K562 (cell line): Measurements from ENCODE around the gene PRKAR1B. TPM values are rescaled to one million over a fixed set of nuclear protein-coding genes. Genes with fewer than 3 reads are reported as not detected.

Experiments used
- ATAC-seq: fragments of 200-7000 bp; cut with Tn5 transposase; 3 replicates; pipeline ENCODE4 v1.9.1; 2020; ENCODE audit warnings: moderate library complexity
- BruUV-seq: library from RNA; stranded (reverse); fragments of 400-500 nt; replicated peaks from 2 replicates; lab custom pipeline; 2021; lab: Mats Ljungman, UMichigan
- CTCF ChIA-PET: fragments of 300-600 bp; formaldehyde crosslinking; extraction: SDS; loops from one replicate; lab custom pipeline; 2021; ENCODE audit warnings: low intra/inter-chr PET ratio; lab: Yijun Ruan, JAX
- POLR2A ChIA-PET: fragments of 300-600, 350-650 bp; sonication (Branson Sonifier 250); formaldehyde crosslinking; extraction: SDS; loops from one replicate; lab custom pipeline; 2021; ENCODE audit warnings: antibody characterized with exemption, inconsistent platforms; lab: Yijun Ruan, JAX
- DNase-seq, 4 experiments: peaks; one replicate each; pipeline versions ENCODE4 v3.0.0 to v3.0.0-alpha.2; 2011 to 2018; ENCODE audit warnings: low spot score in 3 of 4, mixed read lengths in 3 of 4; ENCODE audit errors: extremely low read depth in 1 of 4
- FAIRE-seq: peaks from 2 replicates; lab custom pipeline; 2011; peaks lifted over from hg19 to GRCh38; lab: Jason Lieb, UNC
- H2AFZ ChIP-seq: 2 replicates; pipeline ENCODE4 v1.6.0; 2011; ENCODE audit warnings: low read depth, low read length, control low read depth, inconsistent platforms
- H3K27ac ChIP-seq: fragments of 200-600 bp; 3 replicates; pipeline ENCODE4 v1.8.0; 2011; ENCODE audit warnings: low read depth, mild to moderate bottlenecking, control low read depth, inconsistent platforms, low read length, moderate library complexity, mixed read lengths; ENCODE audit errors: extremely low read depth
- H3K27me3 ChIP-seq, 2 experiments: fragments of 300-600 bp in 1 of 2; 2 replicates in 1 of 2; 3 replicates in 1 of 2; pipeline versions ENCODE4 v1.6.0 to v1.8.0; 2011; ENCODE audit warnings: inconsistent platforms in 2 of 2, low read length in 2 of 2, mild to moderate bottlenecking in 1 of 2, mixed read lengths in 1 of 2, moderate library complexity in 1 of 2; ENCODE audit not compliant: control insufficient read depth in 2 of 2, insufficient read depth in 2 of 2
- H3K36me3 ChIP-seq: fragments of 300-600 bp; 3 replicates; pipeline ENCODE4 v1.8.0; 2011; ENCODE audit warnings: mild to moderate bottlenecking, low read length, inconsistent platforms; ENCODE audit not compliant: control insufficient read depth, insufficient read depth
- H3K4me1 ChIP-seq, 2 experiments: fragments of 200-600 bp in 1 of 2; replicated peaks in 1 of 2; 2 replicates in 1 of 2; 3 replicates in 1 of 2; pipeline versions ENCODE4 v1.5.1 to v1.8.0; 2011; ENCODE audit warnings: inconsistent platforms in 2 of 2, low read length in 2 of 2, mild to moderate bottlenecking in 1 of 2, mixed read lengths in 1 of 2, moderate library complexity in 1 of 2; ENCODE audit not compliant: control insufficient read depth in 2 of 2, insufficient read depth in 2 of 2
- H3K4me2 ChIP-seq: 2 replicates; pipeline ENCODE4 v1.6.1; 2011; ENCODE audit warnings: low read length, control low read depth, inconsistent platforms, mixed read lengths; ENCODE audit not compliant: insufficient read depth
- H3K4me3 ChIP-seq: fragments of 200-600 bp; sonication (generic), shearing (Covaris generic); 2 replicates; pipeline ENCODE4 v1.5.1; 2016; ENCODE audit warnings: control low read depth, inconsistent platforms
- H3K79me2 ChIP-seq: fragments of 200-600 bp; 3 replicates; pipeline ENCODE4 v1.8.0; 2011; ENCODE audit warnings: low read length, inconsistent platforms; ENCODE audit not compliant: control insufficient read depth, insufficient read depth
- H3K9ac ChIP-seq, 2 experiments: 2 replicates each; pipeline versions ENCODE4 v1.6.0 to v1.6.1; 2011; ENCODE audit warnings: low read depth in 2 of 2, low read length in 2 of 2, control low read depth in 1 of 2, inconsistent platforms in 1 of 2, mild to moderate bottlenecking in 1 of 2, mixed read lengths in 1 of 2; ENCODE audit not compliant: insufficient read depth in 1 of 2
- H3K9me1 ChIP-seq: one replicate; pipeline ENCODE4 v1.6.0; 2011; ENCODE audit warnings: inconsistent platforms, mild to moderate bottlenecking, low read length, moderate library complexity; ENCODE audit not compliant: control insufficient read depth, insufficient read depth
- H3K9me3 ChIP-seq: replicated peaks from 2 replicates; pipeline ENCODE4 v1.5.1; 2011; ENCODE audit warnings: low read depth, low read length, inconsistent platforms; ENCODE audit not compliant: control insufficient read depth, insufficient read depth
- H4K20me1 ChIP-seq: replicated peaks from 2 replicates; pipeline ENCODE4 v1.6.1; 2011; ENCODE audit warnings: low read length, inconsistent platforms, mixed read lengths; ENCODE audit not compliant: control insufficient read depth, insufficient read depth
- CHCHD3 ChIP-seq: fragments of 250-450 bp; sonication (Bioruptor Pico); IDR thresholded peaks from 2 replicates; pipeline ENCODE4 v2.1.2; 2022; ENCODE audit warnings: mild to moderate bottlenecking
- FIP1L1 ChIP-seq: fragments of 200-400 bp; formaldehyde crosslinking; IDR thresholded peaks from 2 replicates; pipeline ENCODE4 v1.6.1; 2018; ENCODE audit warnings: mild to moderate bottlenecking, low read depth, low read length; ENCODE audit not compliant: poor library complexity, severe bottlenecking
- FOXJ3 ChIP-seq: sonication (generic); formaldehyde crosslinking; IDR thresholded peaks from 2 replicates; pipeline ENCODE4 v1.4.0; 2020; ENCODE audit warnings: mild to moderate bottlenecking, missing genetic modification reagents
- ILF3 ChIP-seq: fragments of 450-650 bp; IDR thresholded peaks from 2 replicates; pipeline ENCODE4 v1.6.1; 2018; ENCODE audit warnings: antibody characterized with exemption, mild to moderate bottlenecking, moderate library complexity, borderline replicate concordance
- NCOA2 ChIP-seq, 2 experiments: fragments of 450-650 bp; IDR thresholded peaks; 2 replicates each; pipeline ENCODE4 v1.6.1; 2018; ENCODE audit warnings: mild to moderate bottlenecking in 2 of 2, moderate library complexity in 1 of 2; ENCODE audit not compliant: partially characterized antibody in 2 of 2
- NFATC3 ChIP-seq: fragments of 450-650 bp; IDR thresholded peaks from 2 replicates; pipeline ENCODE4 v1.6.1; 2017; ENCODE audit warnings: mild to moderate bottlenecking
- NFE2 ChIP-seq: IDR thresholded peaks from 2 replicates; pipeline ENCODE4 v1.6.1; 2014; ENCODE audit warnings: antibody characterized with exemption, low read depth
- SIN3A ChIP-seq, 2 experiments: fragments of 150-350 bp in 1 of 2; IDR thresholded peaks; 2 replicates each; pipeline ENCODE4 v1.6.1; 2011 to 2016; ENCODE audit warnings: borderline replicate concordance in 2 of 2, low read depth in 2 of 2, low read length in 2 of 2, mild to moderate bottlenecking in 2 of 2, moderate library complexity in 2 of 2; ENCODE audit not compliant: control insufficient read depth in 1 of 2
- SIRT6 ChIP-seq: IDR thresholded peaks from one replicate; pipeline ENCODE4 v1.6.1; 2012; ENCODE audit warnings: low read depth, mild to moderate bottlenecking, control low read depth, inconsistent platforms, low read length, moderate library complexity
- SMARCB1 ChIP-seq: IDR thresholded peaks from 2 replicates; pipeline ENCODE4 v1.6.1; 2011; ENCODE audit warnings: improper control_type of control experiment, low read depth; ENCODE audit not compliant: insufficient read length
- TCF3 ChIP-seq: sonication (generic); formaldehyde crosslinking; IDR thresholded peaks from 2 replicates; pipeline ENCODE4 v1.4.0; 2020; ENCODE audit warnings: mild to moderate bottlenecking, missing genetic modification reagents
- ZFPM2 ChIP-seq: fragments of 250-450 bp; sonication (Bioruptor Pico); IDR thresholded peaks from 2 replicates; pipeline ENCODE4 v1.5.1; 2022; ENCODE audit warnings: mild to moderate bottlenecking
- WGBS: fragments of 100-300 bp; shearing (Covaris generic); methylation state at CpG from one replicate; pipeline ENCODE4 v1.1.6; 2016; ENCODE audit warnings: low coverage, mixed read lengths; ENCODE audit not compliant: insufficient coverage; ENCODE audit errors: missing lambda C conversion rate; 5-methylcytosine and 5-hydroxymethylcytosine counted together
- in situ Hi-C: fragments of 300-500 bp; cut with MboI; formaldehyde crosslinking; loops from 4 replicates; pipeline ENCODE4 v1.15.0; 2018; ENCODE audit warnings: inconsistent platforms, mixed read lengths
- intact Hi-C: fragments of 100-400 bp; cut with micrococcal nuclease; formaldehyde crosslinking; loops from 2 replicates; pipeline ENCODE4 v1.14.2; 2022
- polyA plus RNA-seq, 8 experiments: library from polyadenylated mRNA; depleted of rRNA in 4 of 8; stranded (reverse) in 5 of 8; unstranded in 3 of 8; fragments of >200 nt; fragmentation: Nextera tagmentation in 2 of 8; fragmentation: Illumina TruSeq in 1 of 8; extraction: Ambion mirVana in 2 of 8; extraction: Trizol in 1 of 8; gene quantifications; 2 replicates each; pipeline versions ENCODE4 v1.2.1 to v1.2.3, GENCODE V29; 2011 to 2014; ENCODE audit warnings: inconsistent platforms in 1 of 8, missing spikeins in 1 of 8
- total RNA-seq, 7 experiments: library from RNA; depleted of rRNA in 6 of 7; stranded (reverse); fragments of >200 nt in 6 of 7; fragmentation: Illumina TruSeq in 2 of 7; extraction: Trizol in 2 of 7; gene quantifications; 2 replicates each; pipeline versions ENCODE4 v1.2.1 to v1.2.3, GENCODE V29; 2011 to 2021; ENCODE audit warnings: low replicate concordance in 1 of 7
- TF ChIP-seq, protein P1 (sequence below): sonication (generic); formaldehyde crosslinking; IDR thresholded peaks from 2 replicates; pipeline ENCODE4 v1.8.0; 2022; ENCODE audit warnings: missing genetic modification reagents, mild to moderate bottlenecking, moderate library complexity, borderline replicate concordance
- TF ChIP-seq, protein P2 (sequence below): sonication (generic); formaldehyde crosslinking; IDR thresholded peaks from 2 replicates; pipeline ENCODE4 v1.8.0; 2023; ENCODE audit warnings: missing genetic modification reagents, mild to moderate bottlenecking, borderline replicate concordance

Gene PRKAR1B
- total and polyA plus RNA-seq, 9 of the 15 experiments (the other 6 are each of a cell fraction or from before 2014, with no cell fraction given): 0.99 to 30.5 (median 12.7) TPM

DNA sequence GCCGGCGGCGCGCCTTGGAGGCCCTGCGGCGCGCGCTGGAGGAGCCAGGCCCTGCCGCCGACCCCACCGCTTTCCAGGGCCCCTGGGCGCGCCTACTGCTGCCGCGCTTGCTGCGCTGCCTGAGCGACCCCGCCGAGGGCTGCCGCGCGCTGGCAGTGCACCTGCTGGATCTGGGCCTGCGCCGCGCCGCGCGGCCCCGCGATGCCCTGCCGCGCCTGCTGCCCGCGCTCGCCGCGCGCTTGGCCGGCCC is 302 bp downstream of the PRKAR1B start (continued):
- TF ChIP-seq SMARCB1: no peak
- peak in 1 of 2 experiments; percentile 47; a peak in 1 of 4 replicates for TF ChIP-seq SIN3A (IDR thresholded peaks at IDR 0.05; ENCODE audit: borderline replicate concordance in 2 of 2, control insufficient read depth in 1 of 2, low read depth in 2 of 2, low read length in 2 of 2)
- TF ChIP-seq, all 486 proteins: peak for 7

DNA sequence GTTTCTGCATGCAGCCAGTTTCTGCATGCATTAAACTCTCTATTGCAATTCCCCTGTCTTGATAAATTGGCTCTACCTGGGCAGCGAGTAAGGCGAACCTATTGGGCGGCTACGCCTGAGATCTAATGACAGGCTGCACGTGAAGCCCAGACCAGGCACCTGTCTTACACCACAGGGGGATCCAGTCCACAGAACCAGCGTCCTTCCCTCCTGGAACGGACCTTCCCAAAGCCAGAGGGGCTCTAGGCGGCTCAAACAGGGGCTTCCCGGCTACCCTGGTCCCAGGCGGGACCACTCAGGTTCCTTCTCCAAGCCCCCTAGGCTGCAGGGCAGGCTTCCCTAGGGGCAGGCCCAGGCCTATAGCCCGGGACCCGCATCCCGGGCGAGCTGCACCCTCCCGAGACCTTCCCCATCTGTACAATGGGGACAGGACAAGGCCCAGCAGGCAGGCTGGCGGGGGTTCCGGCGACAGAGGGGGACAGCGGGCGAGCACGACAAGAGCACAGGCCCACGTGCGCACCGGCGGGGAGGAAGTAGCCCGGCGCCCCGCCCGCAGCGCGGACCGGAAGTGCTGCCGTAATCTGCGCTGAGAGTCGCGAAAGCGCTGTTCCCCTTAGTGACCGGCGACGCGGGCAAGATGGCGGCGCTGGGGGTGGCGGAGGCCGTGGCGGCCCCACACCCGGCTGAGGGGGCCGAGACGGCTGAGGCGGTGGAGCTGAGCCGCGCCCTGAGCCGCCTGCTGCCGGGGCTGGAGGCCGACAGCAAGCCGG is 812 bp downstream of the PRKAR1B start, which contains the start of gene DNAAF5:
TSS of gene DNAAF5 (plus strand) at position 616 of the 770 bp plus-strand sequence. CDS start at position 638, 22 bp downstream.
- FAIRE-seq: peak; percentile 86
- peaks cover 61% of the 10 kb centered on the region for H3K36me3 ChIP-seq
- no peak for TF ChIP-seq TCF3 (CRISPR knock-in tag)
- TF ChIP-seq, protein P1, sequence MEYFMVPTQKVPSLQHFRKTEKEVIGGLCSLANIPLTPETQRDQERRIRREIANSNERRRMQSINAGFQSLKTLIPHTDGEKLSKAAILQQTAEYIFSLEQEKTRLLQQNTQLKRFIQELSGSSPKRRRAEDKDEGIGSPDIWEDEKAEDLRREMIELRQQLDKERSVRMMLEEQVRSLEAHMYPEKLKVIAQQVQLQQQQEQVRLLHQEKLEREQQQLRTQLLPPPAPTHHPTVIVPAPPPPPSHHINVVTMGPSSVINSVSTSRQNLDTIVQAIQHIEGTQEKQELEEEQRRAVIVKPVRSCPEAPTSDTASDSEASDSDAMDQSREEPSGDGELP (CRISPR knock-in tag): peak; percentile 83
- TF ChIP-seq ZFPM2 (CRISPR knock-in tag): no peak
- TF ChIP-seq ILF3: no peak
- no peak for TF ChIP-seq NFATC3
- TF ChIP-seq NCOA2 (IDR thresholded peaks at IDR 0.05; ENCODE audit: partially characterized antibody in 2 of 2): no peak
- no peak for TF ChIP-seq CHCHD3 (CRISPR knock-in tag)
- TF ChIP-seq, protein P2, sequence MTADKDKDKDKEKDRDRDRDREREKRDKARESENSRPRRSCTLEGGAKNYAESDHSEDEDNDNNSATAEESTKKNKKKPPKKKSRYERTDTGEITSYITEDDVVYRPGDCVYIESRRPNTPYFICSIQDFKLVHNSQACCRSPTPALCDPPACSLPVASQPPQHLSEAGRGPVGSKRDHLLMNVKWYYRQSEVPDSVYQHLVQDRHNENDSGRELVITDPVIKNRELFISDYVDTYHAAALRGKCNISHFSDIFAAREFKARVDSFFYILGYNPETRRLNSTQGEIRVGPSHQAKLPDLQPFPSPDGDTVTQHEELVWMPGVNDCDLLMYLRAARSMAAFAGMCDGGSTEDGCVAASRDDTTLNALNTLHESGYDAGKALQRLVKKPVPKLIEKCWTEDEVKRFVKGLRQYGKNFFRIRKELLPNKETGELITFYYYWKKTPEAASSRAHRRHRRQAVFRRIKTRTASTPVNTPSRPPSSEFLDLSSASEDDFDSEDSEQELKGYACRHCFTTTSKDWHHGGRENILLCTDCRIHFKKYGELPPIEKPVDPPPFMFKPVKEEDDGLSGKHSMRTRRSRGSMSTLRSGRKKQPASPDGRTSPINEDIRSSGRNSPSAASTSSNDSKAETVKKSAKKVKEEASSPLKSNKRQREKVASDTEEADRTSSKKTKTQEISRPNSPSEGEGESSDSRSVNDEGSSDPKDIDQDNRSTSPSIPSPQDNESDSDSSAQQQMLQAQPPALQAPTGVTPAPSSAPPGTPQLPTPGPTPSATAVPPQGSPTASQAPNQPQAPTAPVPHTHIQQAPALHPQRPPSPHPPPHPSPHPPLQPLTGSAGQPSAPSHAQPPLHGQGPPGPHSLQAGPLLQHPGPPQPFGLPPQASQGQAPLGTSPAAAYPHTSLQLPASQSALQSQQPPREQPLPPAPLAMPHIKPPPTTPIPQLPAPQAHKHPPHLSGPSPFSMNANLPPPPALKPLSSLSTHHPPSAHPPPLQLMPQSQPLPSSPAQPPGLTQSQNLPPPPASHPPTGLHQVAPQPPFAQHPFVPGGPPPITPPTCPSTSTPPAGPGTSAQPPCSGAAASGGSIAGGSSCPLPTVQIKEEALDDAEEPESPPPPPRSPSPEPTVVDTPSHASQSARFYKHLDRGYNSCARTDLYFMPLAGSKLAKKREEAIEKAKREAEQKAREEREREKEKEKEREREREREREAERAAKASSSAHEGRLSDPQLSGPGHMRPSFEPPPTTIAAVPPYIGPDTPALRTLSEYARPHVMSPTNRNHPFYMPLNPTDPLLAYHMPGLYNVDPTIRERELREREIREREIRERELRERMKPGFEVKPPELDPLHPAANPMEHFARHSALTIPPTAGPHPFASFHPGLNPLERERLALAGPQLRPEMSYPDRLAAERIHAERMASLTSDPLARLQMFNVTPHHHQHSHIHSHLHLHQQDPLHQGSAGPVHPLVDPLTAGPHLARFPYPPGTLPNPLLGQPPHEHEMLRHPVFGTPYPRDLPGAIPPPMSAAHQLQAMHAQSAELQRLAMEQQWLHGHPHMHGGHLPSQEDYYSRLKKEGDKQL: 0 out of 2 replicates have a peak, but pooled peaks have one; percentile 11
- TF ChIP-seq FOXJ3 (CRISPR knock-in tag): no peak
- no peak for TF ChIP-seq SIRT6
- TF ChIP-seq NFE2: 0 out of 2 replicates have a peak, but pooled peaks have one; percentile 14
- TF ChIP-seq FIP1L1: peak; percentile 82

More for the DNA sequence above, 812 bp downstream of the PRKAR1B start, which contains the start of gene DNAAF5:
- CTCF ChIA-PET: no interaction called here
- peaks cover 25% of the 10 kb centered on the region for H3K9me3 ChIP-seq
- peaks cover 23 to 43% of the 10 kb centered on the region in 2 experiments; a peak in 4 of 5 replicates for H3K4me1 ChIP-seq
- in situ Hi-C loops (no loop called here), intact Hi-C loops (loop anchor here (5.0 kb wide), 1 partner anchor 146 kb away; no protein-coding TSS in a partner anchor)
- H2AFZ ChIP-seq: peak within 1 kb of the TSS; percentile 67
- peak within 1 kb of the TSS; percentile 86 for H3K27ac ChIP-seq
- H3K27me3 ChIP-seq: no peaks in the 10 kb centered on the region
- H3K79me2 ChIP-seq: peaks cover 72% of the 10 kb centered on the region
- POLR2A ChIA-PET: interaction anchor here (0.5 kb wide), 1 partner anchor 85 kb away, joined by 4 read pairs; no protein-coding TSS in a partner anchor
- H4K20me1 ChIP-seq: 0 out of 2 replicates have a peak, but pooled peaks cover 4% of the 10 kb centered on the region
- ATAC-seq (peak; percentile 94), DNase-seq (peak; percentile 85 to 96 (median 88))
- H3K9me1 ChIP-seq: no peaks in the 10 kb centered on the region
- H3K4me2 ChIP-seq: peak within 1 kb of the TSS; percentile 85
- TSS peak; percentile 78 for BruUV-seq
- peak within 1 kb of the TSS; percentile 86 for H3K4me3 ChIP-seq
- peak within 1 kb of the TSS; percentile 84 to 89 for H3K9ac ChIP-seq
- WGBS: under 1% methylated on average over 40 of the region's 56 CpGs
